ENCODE measurements around the gene RAB24.

The RAB24 gene

GRCh38 chr5:177256296-177256695 is 47.2 kb downstream of the RAB24 start:
- no peak for TF ChIP-seq CTCF (IDR thresholded peaks at IDR 0.05; ENCODE audit: unreplicated experiment in 3 of 3)
- Mint-ChIP-seq H3K9me3 (no peaks in the 10 kb centered on the region), H3K4me3 (no peak overlapping the region), H3K36me3 (ENCODE audit: low read depth) (peaks cover 72% of the 10 kb centered on the region), H3K27ac (no peak overlapping the region), H3K27me3 (ENCODE audit: low read depth) (no peaks in the 10 kb centered on the region), H3K4me1 (no peaks in the 10 kb centered on the region)

GRCh38 chr5:177253252-177253651 is 50.3 kb downstream of the RAB24 start:
- Mint-ChIP-seq H3K9me3 (no peaks in the 10 kb centered on the region), H3K27ac (no peak overlapping the region), H3K4me3 (no peak overlapping the region), H3K27me3 (ENCODE audit: low read depth) (no peaks in the 10 kb centered on the region), H3K4me1 (no peaks in the 10 kb centered on the region), H3K36me3 (ENCODE audit: low read depth) (peaks cover 61% of the 10 kb centered on the region)
- TF ChIP-seq CTCF (IDR thresholded peaks at IDR 0.05; ENCODE audit: unreplicated experiment in 3 of 3), result no peak

Measured in nephron (organoid).